Right lobe of liver (tissue), 4 donors: ENCODE measurements around the gene SMIM35.

Experiments
- CTCF ChIP-seq, 4 donors: fragments of 200-600 bp in 3 of 4; fragments of 450-650 bp in 1 of 4; IDR thresholded peaks; one replicate each; pipeline versions ENCODE4 v1.5.1 to v1.8.0; 2016 to 2022; ENCODE audit warnings: antibody characterized with exemption in 4 of 4, mild to moderate bottlenecking in 2 of 4
- POLR2A ChIP-seq: fragments of 450-650 bp; IDR thresholded peaks from one replicate; pipeline ENCODE4 v1.6.1; 2017; ENCODE audit warnings: antibody characterized with exemption, mild to moderate bottlenecking
- donor health status: DM: no; HTN: no; CAD: no.
- donor health status: DM: no; HTN: no; CAD: no.
- donor health status: DM: no; HTN: yes; CAD: no.

GRCh38 chr11:118136341-118136740 lies 49.6 kb upstream of the SMIM35 start:
- TF ChIP-seq CTCF (IDR thresholded peaks at IDR 0.05) (no peak), POLR2A (no peak)
